IPS DF 6.9 (cell line): ENCODE measurements around the gene JCAD.
"Not testable (repeated sequence)": the region's sequence is repeated elsewhere in the genome, so short reads cannot be mapped to it uniquely, and the experiment has no call there.

ENCODE experiments used
- DNase-seq: peaks from one replicate; pipeline ENCODE4 v3.0.0-alpha.2; 2013; ENCODE audit warnings: low read depth, low spot score
- H3K27ac ChIP-seq: one replicate; pipeline ENCODE4 v1.5.1; 2013; ENCODE audit warnings: low read length, control low read depth
- H3K27me3 ChIP-seq: 2 replicates; pipeline ENCODE4 v1.6.1; 2013; ENCODE audit warnings: mild to moderate bottlenecking, low read length; ENCODE audit not compliant: control insufficient read depth, insufficient read depth
- H3K36me3 ChIP-seq: 2 replicates; pipeline ENCODE4 v1.6.1; 2013; ENCODE audit warnings: low read length; ENCODE audit not compliant: control insufficient read depth, insufficient read depth
- H3K4me1 ChIP-seq: 2 replicates; pipeline ENCODE4 v1.6.1; 2013; ENCODE audit warnings: low read length; ENCODE audit not compliant: control insufficient read depth, insufficient read depth
- H3K4me3 ChIP-seq: 2 replicates; pipeline ENCODE4 v1.5.1; 2013; ENCODE audit warnings: mild to moderate bottlenecking, low read length
- H3K9me3 ChIP-seq: 2 replicates; pipeline ENCODE4 v1.6.1; 2013; ENCODE audit warnings: low read length, inconsistent platforms; ENCODE audit not compliant: control insufficient read depth, insufficient read depth
- WGBS: extraction: QIAGEN DNeasy Blood & Tissue Kit; methylation state at CpG from one replicate; pipeline ENCODE4 v1.1.7; 2013; ENCODE audit warnings: mixed read lengths, missing lambda C conversion rate; ENCODE audit not compliant: insufficient read length, insufficient coverage; 5-methylcytosine and 5-hydroxymethylcytosine counted together

Gene JCAD

DNA sequence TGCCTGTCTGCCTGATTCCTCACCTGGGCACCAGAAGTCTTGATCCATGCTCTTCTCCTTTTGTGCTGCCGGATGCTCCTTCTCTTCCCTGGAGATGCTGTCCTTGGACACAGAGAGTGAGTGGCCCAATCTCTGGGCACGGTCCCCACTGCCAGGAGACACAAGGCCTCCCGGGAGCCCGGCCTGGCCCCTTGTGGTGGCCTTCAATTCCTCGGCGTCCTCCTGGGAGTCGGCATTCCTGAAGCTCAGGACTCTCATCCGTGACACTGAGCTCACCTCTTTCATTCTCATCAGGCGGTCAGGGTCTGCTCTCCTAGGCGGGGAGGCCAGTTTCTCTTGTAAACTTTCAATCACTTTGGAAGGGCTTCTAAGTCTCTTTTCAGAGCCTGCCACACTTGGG, 33.3 kb downstream of the JCAD start:
- H3K36me3 ChIP-seq: no peaks in the 10 kb centered on the region
- 0 out of 2 replicates have a peak, but pooled peaks cover 1% of the 10 kb centered on the region for H3K4me1 ChIP-seq
- DNase-seq: no peak
- H3K9me3 ChIP-seq: no peaks in the 10 kb centered on the region
- no CpG with 5 or more reads among the region's 10 CpGs for WGBS
- no peaks in the 10 kb centered on the region for H3K27me3 ChIP-seq
- no peak overlapping the region for H3K27ac ChIP-seq
- no peak overlapping the region for H3K4me3 ChIP-seq

DNA sequence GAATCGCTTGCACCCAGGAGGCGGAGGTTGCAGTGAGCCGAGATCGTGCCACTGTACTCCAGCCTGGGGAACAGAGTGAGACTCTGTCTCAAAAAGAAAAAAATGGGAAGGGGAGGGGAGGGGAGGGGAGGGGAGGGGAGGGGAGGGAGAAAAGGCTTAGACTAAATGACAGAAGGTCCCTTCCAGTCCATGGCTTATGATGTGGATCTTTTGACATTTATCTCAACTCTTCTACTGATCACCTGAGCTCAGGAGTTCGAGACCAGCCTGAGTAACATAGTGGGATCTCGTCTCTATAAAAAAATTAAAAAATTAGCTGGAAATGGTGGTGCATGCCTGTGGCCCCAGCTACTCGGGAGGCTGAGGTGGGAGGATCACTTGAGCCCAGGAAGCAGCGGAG, 34.0 kb downstream of the JCAD start:
- not testable (repeated sequence) for H3K9me3 ChIP-seq, H3K4me3 ChIP-seq, H3K27ac ChIP-seq, H3K27me3 ChIP-seq, DNase-seq, H3K36me3 ChIP-seq, H3K4me1 ChIP-seq
- WGBS: no CpG with 5 or more reads among the region's 8 CpGs

DNA sequence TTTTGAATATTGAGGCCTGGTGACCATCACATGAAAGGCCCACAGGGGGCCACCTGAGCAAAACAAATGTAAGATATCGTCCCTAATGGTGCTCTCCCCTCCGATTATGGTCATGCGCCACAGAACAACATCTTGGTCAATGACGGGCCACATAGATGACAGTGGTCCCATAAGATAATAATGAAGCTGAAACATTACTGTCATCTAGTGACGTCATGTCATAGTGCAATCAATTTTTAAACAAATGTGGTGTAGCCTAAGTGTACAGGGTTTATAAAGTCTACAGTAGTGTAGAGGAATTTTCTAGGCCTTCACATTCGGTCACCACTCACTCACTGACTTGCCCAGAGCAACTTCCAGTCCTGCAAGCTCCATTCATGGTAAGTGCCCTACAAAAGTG, 36.8 kb downstream of the JCAD start:
- no peaks in the 10 kb centered on the region for H3K9me3 ChIP-seq
- no peak overlapping the region for H3K27ac ChIP-seq
- no peaks in the 10 kb centered on the region for H3K36me3 ChIP-seq
- no peak for DNase-seq
- 0 out of 2 replicates have a peak, but pooled peaks cover 1% of the 10 kb centered on the region for H3K4me1 ChIP-seq
- WGBS: no CpG with 5 or more reads among the region's 6 CpGs
- H3K4me3 ChIP-seq: no peak overlapping the region
- no peaks in the 10 kb centered on the region for H3K27me3 ChIP-seq

DNA sequence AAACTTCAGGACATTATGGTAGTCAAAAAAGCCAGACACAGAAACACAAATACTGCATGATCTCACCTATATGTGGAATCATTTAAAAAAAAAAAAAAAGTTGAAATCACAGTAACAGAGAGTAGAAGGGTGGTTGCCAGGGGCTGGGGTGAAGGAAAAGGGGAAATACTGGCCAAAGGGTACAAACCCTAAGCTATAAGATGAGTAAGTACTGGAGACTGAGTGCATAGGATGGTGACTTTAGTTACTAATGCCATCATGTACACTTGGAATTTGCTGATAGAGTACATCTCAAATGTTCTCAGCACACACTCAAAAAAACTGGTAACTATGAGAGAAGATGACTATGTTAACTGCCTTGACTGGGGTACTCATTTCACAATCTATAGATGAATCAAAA, 39.9 kb downstream of the JCAD start:
- no peaks in the 10 kb centered on the region for H3K9me3 ChIP-seq
- H3K4me3 ChIP-seq: no peak overlapping the region
- H3K36me3 ChIP-seq: no peaks in the 10 kb centered on the region
- H3K27me3 ChIP-seq: 0 out of 2 replicates have a peak, but pooled peaks cover 1% of the 10 kb centered on the region
- H3K4me1 ChIP-seq: no peaks in the 10 kb centered on the region
- no peak for DNase-seq
- no peak overlapping the region for H3K27ac ChIP-seq

DNA sequence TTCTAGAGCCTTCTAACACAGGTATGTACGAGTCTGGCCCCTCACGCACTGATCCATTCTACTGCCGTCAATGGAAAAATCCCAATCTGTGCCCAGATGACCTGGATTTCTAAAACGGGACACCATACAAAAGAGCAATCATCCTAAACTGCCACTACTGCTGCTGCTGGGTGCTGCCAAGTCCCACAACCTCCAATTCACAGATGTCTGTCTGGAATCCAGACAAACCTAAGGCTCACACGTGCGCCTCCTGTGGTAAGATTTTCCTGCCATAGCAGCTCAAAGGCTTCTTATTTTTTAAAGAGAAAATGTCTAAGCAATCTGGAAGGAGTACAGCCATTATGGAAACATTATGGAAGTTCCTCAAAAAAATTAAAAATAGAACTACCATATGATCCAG, 40.9 kb downstream of the JCAD start:
- 0 out of 2 replicates have a peak, but pooled peaks cover 1% of the 10 kb centered on the region for H3K27me3 ChIP-seq
- H3K9me3 ChIP-seq: no peaks in the 10 kb centered on the region
- no peak for DNase-seq
- H3K4me3 ChIP-seq: no peak overlapping the region
- H3K27ac ChIP-seq: no peak overlapping the region
- WGBS: no CpG with 5 or more reads among the region's 6 CpGs
- no peaks in the 10 kb centered on the region for H3K36me3 ChIP-seq
- no peaks in the 10 kb centered on the region for H3K4me1 ChIP-seq

DNA sequence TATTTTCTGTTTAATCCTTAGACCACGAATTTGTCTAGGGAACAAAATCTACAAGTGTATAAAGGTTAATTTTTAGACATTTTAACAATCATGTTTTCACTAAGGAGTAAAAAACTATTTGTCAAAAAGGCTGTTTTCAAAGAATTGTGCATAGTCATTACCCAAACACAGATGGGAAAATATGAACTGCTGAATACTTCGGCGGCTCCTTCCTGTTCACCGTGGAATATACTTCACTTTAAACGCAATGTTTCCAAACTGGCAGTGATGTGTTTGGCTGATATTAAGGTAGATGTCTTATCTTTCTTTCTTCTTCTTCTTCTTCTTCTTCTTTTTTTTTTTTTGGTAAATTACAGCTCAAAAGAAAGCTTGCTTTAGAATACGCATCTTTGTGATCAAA, 41.4 kb downstream of the JCAD start:
- H3K4me1 ChIP-seq: no peaks in the 10 kb centered on the region
- no peak for DNase-seq
- 0 out of 2 replicates have a peak, but pooled peaks cover 1% of the 10 kb centered on the region for H3K27me3 ChIP-seq
- H3K4me3 ChIP-seq: no peak overlapping the region
- WGBS: no CpG with 5 or more reads among the region's 6 CpGs
- no peaks in the 10 kb centered on the region for H3K36me3 ChIP-seq
- H3K9me3 ChIP-seq: no peaks in the 10 kb centered on the region
- H3K27ac ChIP-seq: no peak overlapping the region

DNA sequence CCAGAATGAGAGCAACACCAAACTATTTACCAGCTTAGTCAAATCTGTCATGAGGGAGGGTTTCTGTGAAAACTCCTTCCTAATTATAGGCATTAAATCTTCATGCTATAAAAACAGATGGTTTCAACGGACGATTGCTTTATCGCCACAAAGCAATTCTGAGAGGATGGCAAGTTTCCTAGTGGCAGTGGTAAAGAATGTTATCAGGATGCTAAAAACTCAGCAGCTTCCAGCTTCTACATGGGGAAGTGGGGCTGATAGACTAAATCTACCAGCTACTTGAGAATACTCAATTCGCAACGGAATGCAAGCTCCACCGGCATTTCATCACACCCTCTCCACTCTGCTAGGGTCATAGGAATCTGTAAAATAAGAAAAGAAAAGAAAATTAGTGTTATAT, 41.8 kb downstream of the JCAD start:
- no CpG with 5 or more reads among the region's 6 CpGs for WGBS
- Histone ChIP-seq H3K9me3 (no peaks in the 10 kb centered on the region), H3K36me3 (no peaks in the 10 kb centered on the region), H3K27me3 (0 out of 2 replicates have a peak, but pooled peaks cover 1% of the 10 kb centered on the region), H3K4me3 (no peak overlapping the region), H3K27ac (no peak overlapping the region), H3K4me1 (no peaks in the 10 kb centered on the region; the same call in 1 of the 2 replicates)
- DNase-seq: no peak

DNA sequence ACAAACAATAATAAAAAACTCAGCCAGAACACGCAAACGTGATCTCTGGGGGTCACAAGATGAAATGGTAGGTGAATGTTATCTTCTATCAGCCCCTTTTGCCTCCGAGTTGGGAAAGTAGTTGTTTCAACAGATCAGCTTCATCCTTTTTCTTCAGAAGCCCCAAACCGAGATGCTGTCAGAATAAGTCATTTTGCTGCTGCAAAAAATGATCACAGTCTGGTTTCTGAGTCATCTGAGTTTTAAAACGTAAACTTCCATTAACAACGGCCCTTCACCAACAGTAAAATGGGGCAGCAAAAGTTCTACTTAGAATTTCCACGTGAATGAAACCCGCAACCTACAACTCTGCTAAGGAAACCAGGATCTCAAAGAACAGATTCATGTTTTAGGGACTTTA, 44.9 kb downstream of the JCAD start:
- Histone ChIP-seq H3K27ac (no peak overlapping the region), H3K27me3 (0 out of 2 replicates have a peak, but pooled peaks cover 1% of the 10 kb centered on the region)
- no CpG with 5 or more reads among the region's 8 CpGs for WGBS

DNA sequence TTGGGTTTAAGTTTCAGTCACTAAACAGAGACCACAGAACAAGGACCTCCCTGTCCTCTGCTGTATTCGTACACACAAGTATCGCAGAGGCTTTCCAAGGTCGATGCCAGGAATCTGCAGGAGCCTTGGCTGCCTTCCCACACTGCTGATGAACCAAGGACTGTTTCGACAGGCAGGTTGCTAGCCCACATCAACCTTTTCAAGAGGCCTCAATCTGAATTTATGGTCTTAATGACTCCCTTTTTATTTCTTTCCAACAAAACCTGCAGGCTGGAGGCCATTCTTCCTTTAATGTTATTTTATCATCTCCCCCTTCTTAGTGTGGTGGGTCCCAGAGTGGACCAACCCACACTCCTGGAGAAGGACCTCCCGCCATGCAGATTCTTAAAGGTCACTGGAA, 45.6 kb downstream of the JCAD start:
- H3K4me3 ChIP-seq: no peak overlapping the region
- no peaks in the 10 kb centered on the region for H3K9me3 ChIP-seq
- no peak for DNase-seq
- WGBS: no CpG with 5 or more reads among the region's 5 CpGs
- no peaks in the 10 kb centered on the region for H3K36me3 ChIP-seq
- H3K4me1 ChIP-seq: no peaks in the 10 kb centered on the region; the same call in 1 of the 2 replicates
- no peak overlapping the region for H3K27ac ChIP-seq
- 0 out of 2 replicates have a peak, but pooled peaks cover 1% of the 10 kb centered on the region for H3K27me3 ChIP-seq

More for the DNA sequence above, 44.9 kb downstream of the JCAD start:
- H3K9me3 ChIP-seq: no peaks in the 10 kb centered on the region
- no peak overlapping the region for H3K4me3 ChIP-seq
- DNase-seq: no peak
- no peaks in the 10 kb centered on the region; the same call in 1 of the 2 replicates for H3K4me1 ChIP-seq
- H3K36me3 ChIP-seq: no peaks in the 10 kb centered on the region

DNA sequence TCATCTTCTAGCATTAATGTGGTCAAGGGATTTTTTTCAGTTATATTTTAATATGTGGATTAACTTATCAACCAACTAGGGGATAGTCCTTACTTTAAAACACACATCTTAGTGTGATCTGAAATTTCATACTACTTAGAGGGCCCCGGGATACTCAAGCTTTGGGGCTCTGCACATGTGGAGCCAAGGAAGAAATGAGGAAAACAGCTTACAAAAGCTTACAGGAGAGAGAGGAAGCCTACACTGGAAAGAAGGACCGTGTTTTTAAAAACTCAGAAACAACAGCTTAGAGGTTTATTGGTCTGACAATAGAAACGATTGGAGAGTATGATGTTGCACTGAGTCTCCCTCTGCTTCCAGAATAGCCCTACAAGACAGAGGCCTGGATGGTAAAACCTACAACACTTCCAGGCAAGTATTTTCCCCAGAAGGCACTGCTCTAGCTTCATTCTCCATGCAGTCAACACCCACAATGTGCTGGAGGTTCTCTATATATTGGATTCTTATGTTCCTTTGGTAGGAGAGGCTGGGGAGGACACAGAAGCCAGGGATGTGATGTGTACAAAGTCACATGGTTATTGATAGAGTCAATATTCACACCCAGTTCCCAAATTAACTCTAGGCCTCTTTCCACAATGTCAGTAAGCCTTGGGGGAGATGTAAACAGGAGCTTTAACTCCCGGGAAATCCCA, 47.3 kb downstream of the JCAD start:
- no peak overlapping the region for H3K4me3 ChIP-seq
- no CpG with 5 or more reads among the region's 4 CpGs for WGBS
- DNase-seq: no peak

DNA sequence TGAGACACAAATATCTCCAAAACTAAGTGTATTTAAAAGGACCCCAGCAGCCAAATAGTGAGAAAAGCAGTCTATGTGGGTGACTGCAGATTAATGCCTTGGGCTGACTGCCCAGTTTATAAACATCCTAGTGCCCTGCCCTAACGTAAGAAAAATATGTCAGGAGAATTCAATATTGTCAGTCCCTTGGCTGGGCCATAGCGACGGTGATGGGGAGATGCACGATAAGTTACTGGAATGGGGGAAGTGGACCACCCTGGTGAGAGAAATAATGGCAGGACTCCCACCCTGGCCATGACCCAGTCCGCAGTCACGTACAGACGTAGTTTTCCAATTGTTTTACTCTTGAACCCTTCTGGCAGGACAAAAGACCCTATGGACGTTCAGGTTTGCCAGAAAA, 48.0 kb downstream of the JCAD start:
- no peak overlapping the region for H3K4me3 ChIP-seq
- H3K36me3 ChIP-seq: no peaks in the 10 kb centered on the region
- no peak for DNase-seq
- H3K4me1 ChIP-seq: peaks cover 2% of the 10 kb centered on the region; the same call in 1 of the 2 replicates
- no peak overlapping the region for H3K27ac ChIP-seq
- no CpG with 5 or more reads among the region's 8 CpGs for WGBS
- H3K9me3 ChIP-seq: no peaks in the 10 kb centered on the region
- no peaks in the 10 kb centered on the region for H3K27me3 ChIP-seq

More for the DNA sequence above, 47.3 kb downstream of the JCAD start:
- H3K27me3 ChIP-seq: no peaks in the 10 kb centered on the region
- H3K4me1 ChIP-seq: no peaks in the 10 kb centered on the region; the same call in 1 of the 2 replicates
- H3K36me3 ChIP-seq: no peaks in the 10 kb centered on the region
- H3K9me3 ChIP-seq: no peaks in the 10 kb centered on the region
- no peak overlapping the region for H3K27ac ChIP-seq
